HepG2 (cell line): ENCODE data around the gene PSMA7. TPM values are rescaled to one million over a fixed set of nuclear protein-coding genes. Genes with fewer than 3 reads are reported as not detected.

Source experiments
- AGO1 ChIP-seq: fragments of 200-400 bp; formaldehyde crosslinking; IDR thresholded peaks from 2 replicates; pipeline ENCODE4 v1.6.1; 2017; ENCODE audit warnings: mild to moderate bottlenecking, low read depth, low read length, moderate library complexity; ENCODE audit not compliant: poor library complexity, severe bottlenecking
- CC2D1A ChIP-seq: sonication (generic); formaldehyde crosslinking; IDR thresholded peaks from 2 replicates; pipeline ENCODE4 v1.8.1; 2023; ENCODE audit warnings: mild to moderate bottlenecking, missing genetic modification reagents
- FOXC1 ChIP-seq: sonication (generic); formaldehyde crosslinking; IDR thresholded peaks from 2 replicates; pipeline ENCODE4 v1.8.0; 2022; ENCODE audit warnings: mild to moderate bottlenecking, missing genetic modification reagents, borderline replicate concordance
- KDM4B ChIP-seq: sonication (generic); formaldehyde crosslinking; IDR thresholded peaks from 2 replicates; pipeline ENCODE4 v1.4.0; 2020; ENCODE audit warnings: missing genetic modification reagents
- KLF6 ChIP-seq: IDR thresholded peaks from 2 replicates; pipeline ENCODE4 v1.8.0; 2016; ENCODE audit warnings: missing biosample characterization, missing genetic modification reagents
- MEF2D ChIP-seq: sonication (generic); formaldehyde crosslinking; IDR thresholded peaks from 2 replicates; pipeline ENCODE4 v1.5.1; 2020; ENCODE audit warnings: mild to moderate bottlenecking, missing genetic modification reagents
- NCOR1 ChIP-seq: fragments of 200-600 bp; sonication (generic); IDR thresholded peaks from 2 replicates; pipeline ENCODE4 v1.7.0; 2017; ENCODE audit warnings: antibody characterized with exemption, low read length, borderline replicate concordance
- RAD21 ChIP-seq: fragments of 450-650 bp; formaldehyde crosslinking; IDR thresholded peaks from 2 replicates; pipeline ENCODE4 v1.5.0; 2020; ENCODE audit warnings: mild to moderate bottlenecking
- RFXANK ChIP-seq: IDR thresholded peaks from 2 replicates; pipeline ENCODE4 v1.6.1; 2016
- SATB2 ChIP-seq: sonication (generic); formaldehyde crosslinking; IDR thresholded peaks from 2 replicates; pipeline ENCODE4 v1.5.0; 2020; ENCODE audit warnings: missing genetic modification reagents
- TBX3 ChIP-seq: fragments of 450-650 bp; IDR thresholded peaks from 2 replicates; pipeline ENCODE4 v1.6.1; 2017; ENCODE audit warnings: antibody characterized with exemption, mild to moderate bottlenecking, inconsistent platforms, borderline replicate concordance
- ZBTB38 ChIP-seq: sonication (generic); formaldehyde crosslinking; IDR thresholded peaks from 2 replicates; pipeline ENCODE4 v1.5.1; 2020; ENCODE audit warnings: mild to moderate bottlenecking, missing genetic modification reagents
- ZBTB7B ChIP-seq: sonication (generic); formaldehyde crosslinking; IDR thresholded peaks from 2 replicates; pipeline ENCODE4 v1.4.0; 2020; ENCODE audit warnings: missing genetic modification reagents
- ZFP36L1 ChIP-seq: sonication (generic); formaldehyde crosslinking; IDR thresholded peaks from 2 replicates; pipeline ENCODE4 v1.8.0; 2022; ENCODE audit warnings: mild to moderate bottlenecking, missing genetic modification reagents, moderate library complexity
- ZMYM3 ChIP-seq: sonication (generic); formaldehyde crosslinking; IDR thresholded peaks from 2 replicates; pipeline ENCODE4 v1.5.1; 2020; ENCODE audit warnings: mild to moderate bottlenecking, missing genetic modification reagents
- ZNF496 ChIP-seq: sonication (generic); formaldehyde crosslinking; IDR thresholded peaks from 2 replicates; pipeline ENCODE4 v1.8.1; 2023; ENCODE audit warnings: mild to moderate bottlenecking, moderate library complexity, missing genetic modification reagents; ENCODE audit not compliant: insufficient replicate concordance
- ZNF709 ChIP-seq: sonication (generic); formaldehyde crosslinking; IDR thresholded peaks from 2 replicates; pipeline ENCODE4 v1.5.0; 2020; ENCODE audit warnings: mild to moderate bottlenecking, missing genetic modification reagents
- ZNF780A ChIP-seq: sonication (generic); formaldehyde crosslinking; IDR thresholded peaks from 2 replicates; pipeline ENCODE4 v1.8.0; 2022; ENCODE audit warnings: mild to moderate bottlenecking, missing genetic modification reagents, moderate library complexity
- ZNF788 ChIP-seq: sonication (generic); formaldehyde crosslinking; IDR thresholded peaks from 2 replicates; pipeline ENCODE4 v1.5.0; 2020; ENCODE audit warnings: mild to moderate bottlenecking, missing genetic modification reagents, borderline replicate concordance
- ZNF839 ChIP-seq: sonication (generic); formaldehyde crosslinking; IDR thresholded peaks from 2 replicates; pipeline ENCODE4 v1.4.0; 2020; ENCODE audit warnings: missing genetic modification reagents, mild to moderate bottlenecking, borderline replicate concordance
- polyA plus RNA-seq, 8 experiments: library from polyadenylated mRNA; depleted of rRNA in 3 of 8; stranded (reverse) in 7 of 8; unstranded in 1 of 8; fragments of >200 nt; fragmentation: Illumina TruSeq in 4 of 8; extraction: Trizol in 4 of 8; gene quantifications; 2 replicates each; pipeline versions ENCODE4 v1.2.1 to v1.2.3, GENCODE V29; 2011 to 2016; ENCODE audit warnings: low read depth in 4 of 8, missing spikeins in 1 of 8, mixed read lengths in 1 of 8; ENCODE audit not compliant: insufficient read depth in 1 of 8
- total RNA-seq, 5 experiments: library from RNA; depleted of rRNA; stranded (reverse); fragments of >200 nt; fragmentation: Illumina TruSeq; extraction: Trizol; gene quantifications; 2 replicates each; pipeline ENCODE4 v1.2.3, GENCODE V29; 2016; ENCODE audit warnings: low read depth in 1 of 5
- TF ChIP-seq, protein P1 (sequence below): sonication (generic); formaldehyde crosslinking; IDR thresholded peaks from 2 replicates; pipeline ENCODE4 v1.5.0; 2020; ENCODE audit warnings: mild to moderate bottlenecking, missing genetic modification reagents
- TF ChIP-seq, protein P2 (sequence below): sonication (generic); formaldehyde crosslinking; IDR thresholded peaks from 2 replicates; pipeline ENCODE4 v1.4.0; 2020; ENCODE audit warnings: mild to moderate bottlenecking, missing genetic modification reagents
- TF ChIP-seq, protein P3 (sequence below): sonication (generic); formaldehyde crosslinking; IDR thresholded peaks from 2 replicates; pipeline ENCODE4 v1.8.0; 2022; ENCODE audit warnings: missing genetic modification reagents, mild to moderate bottlenecking, moderate library complexity, borderline replicate concordance
- TF ChIP-seq, protein P4 (sequence below): sonication (generic); formaldehyde crosslinking; IDR thresholded peaks from 2 replicates; pipeline ENCODE4 v1.8.0; 2022; ENCODE audit warnings: mild to moderate bottlenecking, missing genetic modification reagents, moderate library complexity

The PSMA7 gene
- total and polyA plus RNA-seq, 2 of the 13 experiments (the other 11 are each of a cell fraction or from before 2014, with no cell fraction given): 531 to 631 TPM

DNA sequence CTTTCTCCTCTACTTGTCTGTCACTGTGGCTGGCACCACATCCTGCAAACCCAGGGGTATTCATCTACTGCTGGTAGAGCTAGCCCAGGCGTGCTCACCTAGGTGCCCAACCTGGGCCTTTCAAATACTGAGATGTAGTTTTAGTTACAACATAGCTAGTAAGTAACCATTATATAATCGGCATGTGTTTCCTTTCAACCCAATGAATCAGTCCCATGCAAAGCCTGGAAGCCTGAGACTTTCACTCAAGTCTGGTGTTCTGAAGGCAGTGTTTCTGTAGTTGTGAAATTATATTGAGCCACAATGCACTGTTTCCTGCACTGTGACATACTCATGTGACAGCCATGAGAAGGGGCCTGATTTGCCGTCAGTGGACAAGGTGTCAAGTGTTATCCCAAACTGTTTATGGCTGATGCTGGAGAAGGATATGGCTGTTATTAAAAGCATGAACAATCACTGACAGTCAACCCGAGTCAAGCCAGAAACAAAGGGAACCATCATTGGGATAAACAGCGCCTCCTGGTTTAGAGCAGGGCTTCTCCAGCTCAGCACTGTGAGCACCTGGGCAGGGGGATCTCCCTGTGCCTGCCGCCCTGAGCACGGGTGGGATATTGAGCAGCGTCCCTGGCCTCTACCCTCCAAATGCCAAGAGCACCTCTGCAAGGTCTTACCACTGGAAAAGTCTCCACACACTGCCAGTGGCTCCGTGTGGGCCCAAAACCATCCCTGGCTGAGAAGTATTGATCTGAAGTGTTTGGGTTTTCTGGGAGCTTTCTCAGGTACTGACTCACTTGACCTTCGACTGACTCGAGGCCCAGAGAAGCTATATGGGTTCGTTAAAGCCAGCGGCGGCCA is 1.6 kb downstream of the PSMA7 start (continued):
- TF ChIP-seq, protein P1, sequence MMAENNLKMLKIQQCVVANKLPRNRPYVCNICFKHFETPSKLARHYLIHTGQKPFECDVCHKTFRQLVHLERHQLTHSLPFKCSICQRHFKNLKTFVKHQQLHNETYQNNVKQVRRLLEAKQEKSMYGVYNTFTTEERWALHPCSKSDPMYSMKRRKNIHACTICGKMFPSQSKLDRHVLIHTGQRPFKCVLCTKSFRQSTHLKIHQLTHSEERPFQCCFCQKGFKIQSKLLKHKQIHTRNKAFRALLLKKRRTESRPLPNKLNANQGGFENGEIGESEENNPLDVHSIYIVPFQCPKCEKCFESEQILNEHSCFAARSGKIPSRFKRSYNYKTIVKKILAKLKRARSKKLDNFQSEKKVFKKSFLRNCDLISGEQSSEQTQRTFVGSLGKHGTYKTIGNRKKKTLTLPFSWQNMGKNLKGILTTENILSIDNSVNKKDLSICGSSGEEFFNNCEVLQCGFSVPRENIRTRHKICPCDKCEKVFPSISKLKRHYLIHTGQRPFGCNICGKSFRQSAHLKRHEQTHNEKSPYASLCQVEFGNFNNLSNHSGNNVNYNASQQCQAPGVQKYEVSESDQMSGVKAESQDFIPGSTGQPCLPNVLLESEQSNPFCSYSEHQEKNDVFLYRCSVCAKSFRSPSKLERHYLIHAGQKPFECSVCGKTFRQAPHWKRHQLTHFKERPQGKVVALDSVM (CRISPR knock-in tag): no peak
- TF ChIP-seq MEF2D (CRISPR knock-in tag) (peak; percentile 65; the same call in 1 of the 2 replicates), ZBTB38 (CRISPR knock-in tag) (peak; percentile 48), ZFP36L1 (CRISPR knock-in tag) (no peak), KLF6 (no peak), ZBTB7B (CRISPR knock-in tag) (peak; percentile 34; the same call in 1 of the 2 replicates), ZNF839 (CRISPR knock-in tag) (peak; percentile 48; the same call in 1 of the 2 replicates), ZMYM3 (CRISPR knock-in tag) (peak; percentile 25; the same call in 1 of the 2 replicates), RFXANK (no peak), AGO1 (no peak), TBX3 (no peak), KDM4B (CRISPR knock-in tag) (no peak), RAD21 (no peak; the same call in 1 of the 2 replicates), ZNF780A (CRISPR knock-in tag) (no peak), NCOR1 (no peak), SATB2 (no peak), CC2D1A (no peak), FOXC1 (no peak), ZNF788 (CRISPR knock-in tag) (no peak), ZNF496 (CRISPR knock-in tag) (no peak), ZNF709 (CRISPR knock-in tag) (no peak)
- TF ChIP-seq, protein P2, sequence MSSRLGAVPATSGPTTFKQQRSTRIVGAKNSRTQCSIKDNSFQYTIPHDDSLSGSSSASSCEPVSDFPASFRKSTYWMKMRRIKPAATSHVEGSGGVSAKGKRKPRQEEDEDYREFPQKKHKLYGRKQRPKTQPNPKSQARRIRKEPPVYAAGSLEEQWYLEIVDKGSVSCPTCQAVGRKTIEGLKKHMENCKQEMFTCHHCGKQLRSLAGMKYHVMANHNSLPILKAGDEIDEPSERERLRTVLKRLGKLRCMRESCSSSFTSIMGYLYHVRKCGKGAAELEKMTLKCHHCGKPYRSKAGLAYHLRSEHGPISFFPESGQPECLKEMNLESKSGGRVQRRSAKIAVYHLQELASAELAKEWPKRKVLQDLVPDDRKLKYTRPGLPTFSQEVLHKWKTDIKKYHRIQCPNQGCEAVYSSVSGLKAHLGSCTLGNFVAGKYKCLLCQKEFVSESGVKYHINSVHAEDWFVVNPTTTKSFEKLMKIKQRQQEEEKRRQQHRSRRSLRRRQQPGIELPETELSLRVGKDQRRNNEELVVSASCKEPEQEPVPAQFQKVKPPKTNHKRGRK (CRISPR knock-in tag): peak; percentile 40; the same call in 1 of the 2 replicates
- TF ChIP-seq, protein P3, sequence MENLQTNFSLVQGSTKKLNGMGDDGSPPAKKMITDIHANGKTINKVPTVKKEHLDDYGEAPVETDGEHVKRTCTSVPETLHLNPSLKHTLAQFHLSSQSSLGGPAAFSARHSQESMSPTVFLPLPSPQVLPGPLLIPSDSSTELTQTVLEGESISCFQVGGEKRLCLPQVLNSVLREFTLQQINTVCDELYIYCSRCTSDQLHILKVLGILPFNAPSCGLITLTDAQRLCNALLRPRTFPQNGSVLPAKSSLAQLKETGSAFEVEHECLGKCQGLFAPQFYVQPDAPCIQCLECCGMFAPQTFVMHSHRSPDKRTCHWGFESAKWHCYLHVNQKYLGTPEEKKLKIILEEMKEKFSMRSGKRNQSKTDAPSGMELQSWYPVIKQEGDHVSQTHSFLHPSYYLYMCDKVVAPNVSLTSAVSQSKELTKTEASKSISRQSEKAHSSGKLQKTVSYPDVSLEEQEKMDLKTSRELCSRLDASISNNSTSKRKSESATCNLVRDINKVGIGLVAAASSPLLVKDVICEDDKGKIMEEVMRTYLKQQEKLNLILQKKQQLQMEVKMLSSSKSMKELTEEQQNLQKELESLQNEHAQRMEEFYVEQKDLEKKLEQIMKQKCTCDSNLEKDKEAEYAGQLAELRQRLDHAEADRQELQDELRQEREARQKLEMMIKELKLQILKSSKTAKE: no peak
- TF ChIP-seq, protein P4, sequence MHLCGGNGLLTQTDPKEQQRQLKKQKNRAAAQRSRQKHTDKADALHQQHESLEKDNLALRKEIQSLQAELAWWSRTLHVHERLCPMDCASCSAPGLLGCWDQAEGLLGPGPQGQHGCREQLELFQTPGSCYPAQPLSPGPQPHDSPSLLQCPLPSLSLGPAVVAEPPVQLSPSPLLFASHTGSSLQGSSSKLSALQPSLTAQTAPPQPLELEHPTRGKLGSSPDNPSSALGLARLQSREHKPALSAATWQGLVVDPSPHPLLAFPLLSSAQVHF: no peak
